Retina (tissue), 1 donor: ENCODE measurements around the gene DGCR8.

Experiments
- DNase-seq: peaks from one replicate; pipeline ENCODE4 v3.0.0-alpha.2; 2016

DGCR8 gene

DNA sequence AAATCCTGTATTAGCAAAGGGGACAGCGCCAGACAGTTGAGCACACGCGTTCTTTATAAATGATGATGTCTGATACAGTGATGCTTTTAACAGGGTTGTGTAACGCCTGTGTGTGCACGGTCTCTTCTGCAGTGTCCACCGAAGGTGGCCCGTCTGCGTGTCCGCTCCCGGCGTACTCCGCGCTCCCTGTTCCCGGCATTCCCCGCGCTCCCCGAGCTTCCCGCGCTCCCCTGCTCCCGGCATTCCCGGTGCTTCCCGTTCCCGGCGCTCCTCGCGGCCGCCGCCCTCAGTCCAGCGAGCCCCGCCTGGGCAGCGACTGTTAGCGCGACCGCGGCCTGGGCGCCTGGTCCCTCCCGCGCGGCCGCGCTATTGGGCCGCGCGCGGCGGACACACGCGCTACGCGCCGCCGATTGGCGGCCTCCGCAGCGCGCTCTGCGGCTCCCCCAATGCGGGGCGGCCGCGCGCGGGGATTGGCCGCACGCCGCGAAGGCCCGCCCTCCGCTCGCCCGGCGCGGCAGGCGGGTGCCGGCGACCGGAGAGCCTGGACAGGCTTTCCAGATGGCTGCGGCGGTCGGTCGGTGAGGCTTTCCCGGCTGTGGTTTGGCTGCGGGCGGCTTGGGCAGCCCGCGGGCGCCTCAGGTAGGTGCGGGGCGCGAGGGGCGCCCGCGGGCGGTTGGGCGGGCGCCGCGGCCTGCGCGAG, at the start of gene DGCR8:
DGCR8 (plus strand) TSS at position 497 of the 700 bp plus-strand sequence. CDS start 5,723 bp downstream, outside the sequence.
- DNase-seq: peak; percentile 95

DNA sequence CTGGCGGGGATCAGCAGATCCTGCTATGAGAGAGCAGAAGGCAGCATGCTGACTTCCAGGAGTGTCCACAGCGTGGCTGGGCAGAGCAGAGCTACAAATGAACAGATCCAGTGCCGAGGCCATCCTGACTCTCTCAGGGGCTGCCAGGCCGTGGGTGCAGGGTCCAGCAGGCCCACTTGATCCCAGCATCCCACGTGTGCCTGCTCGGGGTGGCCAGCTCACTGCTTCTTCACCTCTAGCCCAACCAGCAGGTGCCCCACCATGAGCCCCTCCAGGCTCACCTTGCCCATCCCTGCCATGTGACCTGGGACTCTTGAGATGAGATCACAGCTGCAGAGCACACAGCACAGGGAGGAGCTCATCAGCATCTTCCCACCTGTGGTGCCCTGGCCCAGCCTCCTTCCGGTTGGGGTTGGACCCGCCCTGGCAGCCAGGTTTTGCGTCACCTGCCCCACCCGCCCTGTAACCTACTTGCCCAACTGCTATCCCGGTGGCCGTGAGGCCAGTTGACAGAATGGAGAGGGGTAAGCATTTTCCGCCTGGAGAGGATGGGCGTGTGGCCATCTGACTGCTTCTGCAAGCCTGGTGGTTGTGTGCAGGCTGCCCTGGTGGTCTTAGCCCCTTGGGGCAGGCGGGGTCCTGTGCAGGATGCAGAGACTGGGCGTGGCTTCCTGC, 48.2 kb upstream of the DGCR8 start:
- no peak for DNase-seq

- DNase-seq: no peak
These were observed 47.5 kb upstream of the DGCR8 start for GRCh38 chr22:20032407-20032991.

GRCh38 chr22:20033045-20033706, 46.9 kb upstream of the DGCR8 start:
- DNase-seq: no peak

DNA sequence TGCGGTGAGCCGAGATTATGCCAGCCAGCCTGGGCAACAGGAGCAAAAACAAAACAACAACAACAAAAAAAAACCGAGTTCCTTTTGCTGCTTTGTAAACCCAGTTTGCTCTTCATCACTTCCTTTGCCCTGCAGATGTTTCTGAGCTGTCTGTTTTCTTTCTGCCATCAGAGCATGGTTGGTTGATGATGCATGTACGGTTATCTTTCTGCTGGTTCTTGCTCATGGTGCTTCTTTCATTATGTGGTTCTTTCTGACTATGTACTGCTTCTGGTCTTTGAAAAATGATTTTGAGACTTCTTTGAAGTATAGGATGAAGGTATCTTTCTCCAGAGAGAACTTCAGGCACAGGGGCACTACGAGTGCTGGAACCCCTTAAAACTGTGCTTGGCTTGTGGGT, 45.9 kb upstream of the DGCR8 start:
- no peak for DNase-seq

GRCh38 chr22:20035375-20036083, 44.5 kb upstream of the DGCR8 start:
- DNase-seq: no peak

DNA sequence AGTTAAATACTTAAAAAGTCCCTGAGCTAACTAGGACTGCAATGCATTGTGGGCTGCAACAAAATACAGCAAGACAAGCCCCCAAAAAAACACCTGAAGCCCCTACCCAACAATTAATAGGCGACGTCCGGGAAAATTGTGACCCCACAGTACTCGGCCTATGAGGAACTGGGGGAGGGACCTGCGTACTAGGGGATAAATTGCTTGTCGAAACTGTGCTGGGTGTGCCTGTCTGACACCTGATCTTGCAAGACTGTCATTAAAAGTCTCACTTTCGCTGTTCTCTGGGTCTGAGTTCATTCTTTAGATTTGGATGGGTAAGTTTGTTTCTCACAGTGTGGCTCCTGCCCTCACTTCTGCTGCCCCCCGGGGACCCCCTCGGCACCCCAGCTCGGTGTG, 44.0 kb upstream of the DGCR8 start:
- DNase-seq: no peak

- DNase-seq: no peak
These were observed 43.3 kb upstream of the DGCR8 start for GRCh38 chr22:20036535-20037392.

DNA sequence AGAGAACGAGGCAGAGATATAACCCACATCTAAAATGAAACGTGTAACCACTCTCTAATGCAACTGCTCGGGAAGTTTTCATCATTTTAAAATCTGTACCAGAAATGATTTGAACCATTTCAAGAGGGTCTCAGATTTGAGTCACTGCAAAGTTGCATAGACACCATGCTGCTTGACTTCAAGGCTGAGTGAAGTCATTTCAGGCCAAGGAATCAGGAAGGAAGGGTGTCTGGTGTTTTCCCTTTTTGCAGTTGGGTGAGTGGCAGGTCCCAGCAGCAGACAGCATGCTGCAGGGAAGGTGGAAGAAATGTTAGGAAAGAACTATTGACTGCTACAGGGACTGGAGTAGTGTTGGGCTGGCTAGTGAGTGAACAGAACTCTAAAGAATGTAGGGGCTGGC, 42.6 kb upstream of the DGCR8 start:
- DNase-seq: no peak

DNA sequence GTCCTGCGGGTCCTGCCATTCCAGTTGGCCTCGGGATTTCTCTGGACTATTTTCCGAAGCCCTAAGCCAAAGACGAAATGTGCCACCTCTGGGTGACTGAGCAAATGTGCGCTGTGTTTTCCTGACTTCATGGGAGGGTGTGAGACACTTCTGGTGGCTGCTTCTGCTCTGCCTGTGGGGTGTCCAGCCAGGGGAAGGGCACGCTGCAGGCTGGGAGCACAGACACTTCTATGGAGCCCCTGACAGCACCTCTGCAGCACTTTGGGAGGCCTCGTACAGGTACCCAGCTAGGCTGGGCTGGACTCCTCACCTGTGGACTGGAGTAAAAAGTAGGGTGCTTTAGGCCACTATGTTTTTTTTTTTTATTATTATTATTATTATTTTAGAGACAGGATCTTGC, 41.5 kb upstream of the DGCR8 start:
- DNase-seq: no peak

DNA sequence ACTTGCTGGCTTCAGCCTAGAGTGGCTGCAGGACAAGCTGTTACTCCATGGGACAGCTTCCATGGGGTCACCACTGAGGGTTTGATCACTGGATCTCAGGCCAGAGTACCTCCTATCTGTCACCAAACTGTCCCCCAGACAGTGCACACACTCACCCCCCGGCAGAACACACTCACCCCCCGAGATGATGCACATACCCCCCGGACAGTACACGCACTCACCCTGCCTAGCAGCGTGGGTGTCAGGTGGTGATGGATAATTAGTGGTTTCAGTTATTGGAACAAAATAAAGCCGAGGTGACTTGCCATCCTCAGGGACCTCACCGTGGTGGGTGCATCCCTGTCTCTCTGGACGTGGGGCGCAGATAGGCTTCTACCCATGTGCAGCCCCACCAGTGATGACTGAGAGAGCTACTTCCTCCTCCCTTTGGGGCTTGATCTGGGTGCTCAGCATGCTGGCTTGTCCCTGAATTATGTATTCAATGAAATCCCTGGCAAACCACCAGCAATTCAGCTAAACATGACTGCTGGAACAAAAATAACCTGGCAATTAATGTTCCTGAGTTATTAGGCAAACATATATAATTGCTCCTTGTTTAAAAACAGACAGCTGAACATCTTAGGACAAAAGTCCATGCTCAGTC, 40.2 kb upstream of the DGCR8 start:
- DNase-seq: no peak

- no peak for DNase-seq
These were observed 39.5 kb upstream of the DGCR8 start for GRCh38 chr22:20040327-20041200.

GRCh38 chr22:20043057-20043996, 36.7 kb upstream of the DGCR8 start:
- DNase-seq: no peak

DNA sequence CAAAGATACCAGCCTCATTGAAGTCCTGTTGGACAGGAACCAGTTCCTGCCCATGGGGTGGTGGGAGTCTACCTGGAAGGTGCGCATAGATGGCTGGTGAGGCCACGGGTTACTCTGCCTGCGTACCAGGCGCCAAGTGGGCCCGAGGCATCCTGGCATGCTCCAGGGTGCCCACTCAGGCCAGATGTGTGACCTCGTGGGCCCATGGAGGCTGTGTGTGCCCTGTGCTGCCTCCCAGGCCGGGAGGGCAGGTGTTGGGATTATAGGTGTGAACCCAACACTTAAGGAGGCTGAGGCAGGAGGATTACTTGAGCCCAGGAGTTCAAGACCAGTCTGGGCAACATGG, 36.1 kb upstream of the DGCR8 start:
- no peak for DNase-seq

DNA sequence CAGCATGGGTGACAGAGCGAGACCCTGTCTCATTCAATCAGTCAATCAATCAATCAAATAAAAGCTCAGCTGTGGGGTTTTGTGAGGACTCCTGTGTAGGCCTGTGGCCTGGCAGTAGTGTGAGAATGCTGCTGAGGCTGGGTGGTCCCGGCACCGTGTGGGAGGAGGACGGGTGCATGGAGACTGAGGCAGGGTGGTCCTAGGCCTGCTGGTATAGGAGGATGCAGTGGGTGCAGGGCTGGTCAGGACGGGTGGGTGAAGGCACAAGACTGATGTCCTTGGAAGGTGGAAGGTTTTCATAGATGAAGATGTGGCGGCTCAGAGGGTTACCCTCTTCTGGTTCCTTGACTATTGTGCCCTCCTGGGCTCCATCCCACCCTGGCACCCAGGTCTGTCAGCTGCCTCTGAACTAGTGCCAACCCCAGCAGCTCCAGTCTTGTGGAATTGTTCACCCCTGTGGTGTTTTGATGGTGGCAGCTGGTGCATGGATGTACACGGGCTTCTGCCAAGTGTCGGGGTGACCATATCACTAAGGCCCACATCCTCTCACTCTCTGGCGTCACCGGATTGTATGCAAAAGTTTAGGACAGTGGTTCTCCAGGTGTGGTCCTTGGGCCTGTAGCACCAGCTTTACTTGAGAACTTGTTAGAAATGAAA, 35.4 kb upstream of the DGCR8 start:
- DNase-seq: peak; percentile 58

DNA sequence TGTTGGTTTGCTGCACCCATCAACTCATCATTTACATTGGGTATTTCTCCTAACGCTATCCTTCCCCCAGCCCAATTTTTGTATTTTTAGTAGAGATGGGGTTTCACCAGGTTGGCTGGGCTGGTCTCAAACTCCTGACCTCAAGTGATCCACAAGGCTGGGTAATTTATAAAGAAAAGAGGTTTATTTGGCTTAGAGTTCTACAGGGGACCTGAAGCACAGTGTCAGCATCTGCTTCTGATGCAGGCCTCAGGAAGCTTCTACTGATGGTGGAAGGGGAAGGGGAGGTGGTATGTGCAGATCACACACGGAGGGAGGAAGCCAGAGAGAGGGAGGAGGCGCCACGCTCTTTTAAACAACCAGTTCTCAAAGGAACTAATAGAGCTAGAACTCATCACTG, 33.3 kb upstream of the DGCR8 start:
- no peak for DNase-seq

DNA sequence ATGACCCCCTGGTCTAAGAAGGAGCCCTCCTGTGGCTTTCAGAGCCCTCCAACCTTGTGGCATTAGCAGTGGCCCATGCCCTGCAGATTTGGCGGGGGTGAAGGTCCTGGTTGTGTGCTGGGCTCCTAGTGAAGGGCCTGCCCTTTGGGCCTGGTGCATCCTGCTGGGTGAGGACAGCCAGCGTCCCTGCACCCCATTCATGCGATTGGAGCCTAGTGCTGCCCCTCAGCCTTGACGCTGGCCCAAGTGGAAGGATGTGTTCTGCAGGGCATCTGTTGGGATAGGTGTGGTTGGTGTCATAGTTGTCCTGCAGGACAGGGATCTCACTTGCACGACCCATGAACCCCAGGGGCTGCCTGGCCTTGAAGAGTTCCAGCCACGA, 28.1 kb upstream of the DGCR8 start:
- no peak for DNase-seq

DNA sequence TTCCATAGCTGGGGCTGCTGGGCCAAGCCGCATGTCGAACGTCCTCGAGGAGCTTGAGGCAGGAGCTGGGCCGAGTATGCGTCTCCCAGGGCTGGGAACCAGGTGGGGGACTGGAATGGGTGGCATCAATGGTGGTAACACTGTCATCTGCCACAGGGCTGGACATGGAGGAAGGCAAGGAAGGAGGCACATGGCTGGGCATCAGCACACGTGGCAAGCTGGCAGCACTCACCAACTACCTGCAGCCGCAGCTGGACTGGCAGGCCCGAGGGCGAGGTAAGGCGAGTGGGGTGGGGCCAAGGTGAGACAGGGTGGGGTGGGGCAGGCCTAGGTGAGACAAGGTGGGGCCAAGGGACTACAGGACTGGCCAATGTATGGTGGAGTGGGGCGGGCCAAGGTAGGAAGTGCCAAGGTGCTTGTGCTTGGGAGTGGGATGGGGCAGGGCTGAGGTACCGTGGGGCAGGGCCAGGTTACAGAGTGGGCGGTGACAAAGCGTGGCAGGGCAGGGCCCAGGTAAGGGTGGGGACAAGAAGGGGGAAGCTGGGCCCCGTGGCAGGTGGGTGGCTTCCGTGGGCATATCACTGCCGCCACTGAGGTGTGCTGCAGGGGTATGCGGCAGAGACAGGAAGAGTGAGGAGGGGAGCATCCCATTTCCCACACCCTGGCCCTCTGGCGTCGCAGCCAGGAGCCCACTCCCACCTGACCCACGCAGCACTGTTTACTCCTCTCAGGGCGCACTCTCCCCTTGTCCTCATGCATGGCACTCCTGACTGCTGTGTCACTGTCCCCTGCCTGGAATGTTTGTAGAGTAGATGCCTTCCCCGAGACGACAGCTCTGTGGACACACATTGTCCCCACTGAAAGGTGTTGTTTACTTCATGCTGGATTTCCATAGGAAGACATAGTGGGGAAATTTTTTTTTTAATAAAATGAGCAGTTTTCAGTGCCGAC, 27.5 kb upstream of the DGCR8 start:
- DNase-seq: no peak
